Breast epithelium (tissue), 4 donors: ENCODE data around the gene ATP2B1. TPM values are rescaled to one million over a fixed set of nuclear protein-coding genes. Genes with fewer than 3 reads are reported as not detected.

Experiments used
- DNase-seq, 2 donors: peaks; one replicate each; pipeline ENCODE4 v3.0.0-alpha.2; 2019; ENCODE audit warnings: low spot score in 2 of 2
- H3K27ac ChIP-seq, 2 donors: fragments of 200-600 bp; sonication (generic) in 1 of 2; one replicate each; pipeline ENCODE4 v1.5.1; 2016 to 2019; ENCODE audit warnings: mild to moderate bottlenecking in 1 of 2
- H3K27me3 ChIP-seq, 2 donors: fragments of 200-600 bp; sonication (generic) in 1 of 2; one replicate each; pipeline versions ENCODE4 v1.5.1 to v1.6.0; 2017 to 2019; ENCODE audit warnings: control low read depth in 1 of 2, mild to moderate bottlenecking in 1 of 2
- H3K36me3 ChIP-seq: fragments of 200-600 bp; one replicate; pipeline ENCODE4 v1.5.1; 2019
- H3K4me1 ChIP-seq, 2 donors: fragments of 200-600 bp; sonication (generic); one replicate each; pipeline ENCODE4 v1.5.1; 2016 to 2019; ENCODE audit warnings: control low read depth in 1 of 2
- H3K4me3 ChIP-seq, 3 donors: fragments of 200-600 bp; sonication (generic); 1 replicate in 2 of 3; 2 replicates in 1 of 3; pipeline ENCODE4 v1.5.1; 2016 to 2019; ENCODE audit warnings: mild to moderate bottlenecking in 3 of 3, moderate library complexity in 2 of 3
- H3K9me3 ChIP-seq, 2 donors: fragments of 200-600 bp; sonication (generic) in 1 of 2; one replicate each; pipeline ENCODE4 v1.5.1; 2016 to 2019; ENCODE audit warnings: control low read depth in 1 of 2
- CTCF ChIP-seq, 3 donors: fragments of 450-650 bp; IDR thresholded peaks; one replicate each; pipeline ENCODE4 v1.5.1; 2016 to 2017; ENCODE audit warnings: antibody characterized with exemption in 3 of 3, mild to moderate bottlenecking in 3 of 3, moderate library complexity in 3 of 3
- POLR2A ChIP-seq: fragments of 450-650 bp; IDR thresholded peaks from one replicate; pipeline ENCODE4 v1.6.1; 2016; ENCODE audit warnings: antibody characterized with exemption, mild to moderate bottlenecking, moderate library complexity
- POLR2AphosphoS5 ChIP-seq, 3 donors: sonication (generic); formaldehyde crosslinking; IDR thresholded peaks; one replicate each; pipeline ENCODE4 v1.6.1; 2017; ENCODE audit warnings: antibody characterized with exemption in 3 of 3
- intact Hi-C: fragments of 100-400 bp; cut with DNase I; formaldehyde crosslinking; loops from one replicate; pipeline ENCODE4 v1.15.1; 2023; ENCODE audit warnings: low total_unique reads
- total RNA-seq, 3 donors: library from RNA; depleted of rRNA; stranded (reverse); fragments of >200 nt; gene quantifications; one replicate each; pipeline ENCODE4 v1.1.0, GENCODE V29; 2016

Gene ATP2B1
- total RNA-seq, 3 donors from 2014 or later, result 40.3 to 76.8 (median 54.6) TPM

- H3K9me3 ChIP-seq, result peaks cover 0 to under 1% of the 10 kb centered on the region in 2 donors
- H3K27me3 ChIP-seq, result no peaks in the 10 kb centered on the region
- intact Hi-C loops, result no loop called here
- no peak for TF ChIP-seq CTCF (IDR thresholded peaks at IDR 0.05)
- no peak for TF ChIP-seq POLR2A
- TF ChIP-seq POLR2AphosphoS5 (IDR thresholded peaks at IDR 0.05), result no peak
- H3K36me3 ChIP-seq, result no peaks in the 10 kb centered on the region
- no peak overlapping the region for H3K4me3 ChIP-seq
- no peak for DNase-seq
- H3K27ac ChIP-seq, result no peak overlapping the region
- H3K4me1 ChIP-seq, result no peaks in the 10 kb centered on the region
Measured at GRCh38 chr12:89674326-89674942, 34.2 kb downstream of the ATP2B1 start.

- Histone ChIP-seq H3K27ac (no peak overlapping the region), H3K4me1 (no peaks in the 10 kb centered on the region), H3K36me3 (no peaks in the 10 kb centered on the region), H3K4me3 (no peak overlapping the region), H3K9me3 (no peaks in the 10 kb centered on the region), H3K27me3 (no peaks in the 10 kb centered on the region)
- TF ChIP-seq CTCF (IDR thresholded peaks at IDR 0.05) (no peak), POLR2A (no peak)
- intact Hi-C loops, result no loop called here
- no peak for DNase-seq
Measured at GRCh38 chr12:89673603-89674002, 35.0 kb downstream of the ATP2B1 start.

GRCh38 chr12:89672589-89672979 is 36.1 kb downstream of the ATP2B1 start:
- intact Hi-C loops, result no loop called here
- Histone ChIP-seq H3K27me3 (no peaks in the 10 kb centered on the region), H3K36me3 (no peaks in the 10 kb centered on the region), H3K4me1 (no peaks in the 10 kb centered on the region), H3K27ac (no peak overlapping the region), H3K9me3 (no peaks in the 10 kb centered on the region), H3K4me3 (no peak overlapping the region)
- TF ChIP-seq POLR2AphosphoS5 (IDR thresholded peaks at IDR 0.05), result no peak
- TF ChIP-seq CTCF (IDR thresholded peaks at IDR 0.05), result no peak
- no peak for TF ChIP-seq POLR2A
- no peak for DNase-seq

- Histone ChIP-seq H3K4me3 (no peak overlapping the region), H3K9me3 (no peaks in the 10 kb centered on the region), H3K4me1 (no peaks in the 10 kb centered on the region), H3K27ac (no peak overlapping the region), H3K27me3 (no peaks in the 10 kb centered on the region), H3K36me3 (no peaks in the 10 kb centered on the region)
- TF ChIP-seq CTCF (IDR thresholded peaks at IDR 0.05) (no peak), POLR2A (no peak), POLR2AphosphoS5 (IDR thresholded peaks at IDR 0.05) (no peak)
- intact Hi-C loops, result no loop called here
- no peak for DNase-seq
Measured at GRCh38 chr12:89671469-89671868, 37.2 kb downstream of the ATP2B1 start.

GRCh38 chr12:89669197-89669596 is 39.4 kb downstream of the ATP2B1 start:
- Histone ChIP-seq H3K4me1 (no peaks in the 10 kb centered on the region), H3K27ac (no peak overlapping the region), H3K36me3 (no peaks in the 10 kb centered on the region), H3K4me3 (no peak overlapping the region), H3K9me3 (no peaks in the 10 kb centered on the region), H3K27me3 (no peaks in the 10 kb centered on the region)
- TF ChIP-seq POLR2A, result no peak
- no peak for TF ChIP-seq POLR2AphosphoS5 (IDR thresholded peaks at IDR 0.05)
- intact Hi-C loops, result no loop called here
- no peak for DNase-seq

GRCh38 chr12:89665556-89665955 is 43.1 kb downstream of the ATP2B1 start:
- H3K4me3 ChIP-seq, result no peak overlapping the region
- H3K4me1 ChIP-seq, result no peaks in the 10 kb centered on the region
- TF ChIP-seq POLR2A (no peak), CTCF (IDR thresholded peaks at IDR 0.05) (no peak), POLR2AphosphoS5 (IDR thresholded peaks at IDR 0.05) (no peak)
- no peaks in the 10 kb centered on the region for H3K36me3 ChIP-seq
- intact Hi-C loops, result no loop called here
- no peaks in the 10 kb centered on the region for H3K27me3 ChIP-seq
- DNase-seq, result no peak
- no peak overlapping the region for H3K27ac ChIP-seq
- H3K9me3 ChIP-seq, result no peaks in the 10 kb centered on the region
